Measurements from ENCODE around the gene LPIN3. TPM values are rescaled to one million over a fixed set of nuclear protein-coding genes. Genes with fewer than 3 reads are reported as not detected.

Gene LPIN3
- total RNA-seq, 4 donors from 2014 or later, result 7.4 to 30.5 (median 10.2) TPM

GRCh38 chr20:41391587-41392001, 51.0 kb downstream of the LPIN3 start:
- Histone ChIP-seq H3K27me3 (no peaks in the 10 kb centered on the region), H3K4me1 (no peaks in the 10 kb centered on the region), H3K36me3 (no peaks in the 10 kb centered on the region), H3K27ac (peak overlapping the region in 1 of 2 donors; percentile 47), H3K9me3 (no peaks in the 10 kb centered on the region), H3K4me3 (no peak overlapping the region)
- intact Hi-C loops (cut with DNase I; ENCODE audit: low total_unique reads), result no loop called here
- DNase-seq, result no peak
- no peak for TF ChIP-seq POLR2A (IDR thresholded peaks at IDR 0.05)
- no peak for TF ChIP-seq CTCF (IDR thresholded peaks at IDR 0.05)

GRCh38 chr20:41392295-41392694, 51.7 kb downstream of the LPIN3 start:
- no peaks in the 10 kb centered on the region for H3K36me3 ChIP-seq
- peak overlapping the region; percentile 47 to 51 for H3K27ac ChIP-seq
- no peak overlapping the region for H3K4me3 ChIP-seq
- intact Hi-C loops (cut with DNase I; ENCODE audit: low total_unique reads), result no loop called here
- no peak for TF ChIP-seq POLR2A (IDR thresholded peaks at IDR 0.05)
- TF ChIP-seq CTCF (IDR thresholded peaks at IDR 0.05), result no peak
- no peak for DNase-seq
- H3K27me3 ChIP-seq, result no peaks in the 10 kb centered on the region
- no peaks in the 10 kb centered on the region for H3K9me3 ChIP-seq
- H3K4me1 ChIP-seq, result no peaks in the 10 kb centered on the region

- H3K27ac ChIP-seq, result peak overlapping the region; percentile 47 to 51
- intact Hi-C loops (cut with DNase I; ENCODE audit: low total_unique reads), result no loop called here
- TF ChIP-seq CTCF (IDR thresholded peaks at IDR 0.05) (no peak), POLR2A (IDR thresholded peaks at IDR 0.05) (no peak)
- H3K36me3 ChIP-seq, result no peaks in the 10 kb centered on the region
- H3K27me3 ChIP-seq, result no peaks in the 10 kb centered on the region
- no peak overlapping the region for H3K4me3 ChIP-seq
- peak; percentile 78 to 83 for DNase-seq
- no peaks in the 10 kb centered on the region for H3K4me1 ChIP-seq
- H3K9me3 ChIP-seq, result no peaks in the 10 kb centered on the region
These were observed 52.5 kb downstream of the LPIN3 start for GRCh38 chr20:41392871-41393704.

- DNase-seq, result no peak
- Histone ChIP-seq H3K9me3 (no peaks in the 10 kb centered on the region), H3K27me3 (no peaks in the 10 kb centered on the region), H3K27ac (peak overlapping the region in 1 of 2 donors; percentile 9), H3K4me1 (no peaks in the 10 kb centered on the region), H3K36me3 (no peaks in the 10 kb centered on the region), H3K4me3 (no peak overlapping the region)
- intact Hi-C loops (cut with DNase I; ENCODE audit: low total_unique reads), result no loop called here
- no peak for TF ChIP-seq POLR2A (IDR thresholded peaks at IDR 0.05)
- no peak for TF ChIP-seq CTCF (IDR thresholded peaks at IDR 0.05)
These were observed 53.1 kb downstream of the LPIN3 start for GRCh38 chr20:41393705-41394066.

- no peaks in the 10 kb centered on the region for H3K9me3 ChIP-seq
- peak overlapping the region in 1 of 2 donors; percentile 9 for H3K27ac ChIP-seq
- intact Hi-C loops (cut with DNase I; ENCODE audit: low total_unique reads), result no loop called here
- H3K27me3 ChIP-seq, result no peaks in the 10 kb centered on the region
- no peak overlapping the region for H3K4me3 ChIP-seq
- DNase-seq, result no peak
- H3K36me3 ChIP-seq, result no peaks in the 10 kb centered on the region
- no peaks in the 10 kb centered on the region for H3K4me1 ChIP-seq
- TF ChIP-seq POLR2A (IDR thresholded peaks at IDR 0.05), result no peak
- TF ChIP-seq CTCF (IDR thresholded peaks at IDR 0.05), result no peak
These were observed 53.5 kb downstream of the LPIN3 start for GRCh38 chr20:41394081-41394480.

Measured in uterus (tissue), 4 donors.